IMR-90 (cell line): Measurements from ENCODE around the gene DCAF5.

Experiments used
- BHLHE40 ChIP-seq: fragments of 150-350 bp; IDR thresholded peaks from 2 replicates; pipeline ENCODE4 v1.6.1; 2016; ENCODE audit warnings: mild to moderate bottlenecking, low read depth, low read length
- CEBPB ChIP-seq: IDR thresholded peaks from 2 replicates; pipeline ENCODE4 v1.6.1; 2012; ENCODE audit warnings: low read depth, low read length, improper control_type of control experiment
- MXI1 ChIP-seq: IDR thresholded peaks from 2 replicates; pipeline ENCODE4 v1.6.1; 2012; ENCODE audit warnings: low read depth, mild to moderate bottlenecking, low read length, moderate library complexity, borderline replicate concordance
- NFE2L2 ChIP-seq: fragments of 150-350 bp; IDR thresholded peaks from 2 replicates; pipeline ENCODE4 v1.6.1; 2016; ENCODE audit warnings: low read depth, mild to moderate bottlenecking, low read length
- TF ChIP-seq, protein P1 (sequence below): conservative IDR thresholded peaks from 2 replicates; pipeline ENCODE4 v1.5.1; 2012; ENCODE audit warnings: mild to moderate bottlenecking, low read depth, low read length, improper control_type of control experiment
- TF ChIP-seq, protein P2 (sequence below): fragments of 150-350 bp; IDR thresholded peaks from 2 replicates; pipeline ENCODE4 v1.6.1; 2016; ENCODE audit warnings: low read depth, mild to moderate bottlenecking, low read length, moderate library complexity, borderline replicate concordance

DNA sequence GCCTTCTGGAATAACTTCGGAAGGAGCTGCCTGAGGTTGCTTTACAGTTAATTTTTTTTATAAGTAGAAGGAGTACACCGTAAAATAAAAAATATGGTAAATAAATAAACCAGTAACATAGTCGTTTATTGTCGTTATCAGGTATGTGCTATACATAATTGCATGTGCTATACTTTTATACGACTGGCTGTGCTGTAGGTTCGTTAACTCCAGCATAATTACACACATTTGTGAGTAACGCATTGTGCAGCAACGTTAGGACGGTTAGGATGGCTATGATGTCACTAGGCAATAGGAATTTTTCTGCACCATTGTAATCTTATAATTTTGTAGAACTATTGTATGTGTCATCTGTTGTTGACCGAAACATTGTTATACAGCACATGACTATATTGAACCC lies 46.9 kb upstream of the DCAF5 start:
- TF ChIP-seq, protein P1, sequence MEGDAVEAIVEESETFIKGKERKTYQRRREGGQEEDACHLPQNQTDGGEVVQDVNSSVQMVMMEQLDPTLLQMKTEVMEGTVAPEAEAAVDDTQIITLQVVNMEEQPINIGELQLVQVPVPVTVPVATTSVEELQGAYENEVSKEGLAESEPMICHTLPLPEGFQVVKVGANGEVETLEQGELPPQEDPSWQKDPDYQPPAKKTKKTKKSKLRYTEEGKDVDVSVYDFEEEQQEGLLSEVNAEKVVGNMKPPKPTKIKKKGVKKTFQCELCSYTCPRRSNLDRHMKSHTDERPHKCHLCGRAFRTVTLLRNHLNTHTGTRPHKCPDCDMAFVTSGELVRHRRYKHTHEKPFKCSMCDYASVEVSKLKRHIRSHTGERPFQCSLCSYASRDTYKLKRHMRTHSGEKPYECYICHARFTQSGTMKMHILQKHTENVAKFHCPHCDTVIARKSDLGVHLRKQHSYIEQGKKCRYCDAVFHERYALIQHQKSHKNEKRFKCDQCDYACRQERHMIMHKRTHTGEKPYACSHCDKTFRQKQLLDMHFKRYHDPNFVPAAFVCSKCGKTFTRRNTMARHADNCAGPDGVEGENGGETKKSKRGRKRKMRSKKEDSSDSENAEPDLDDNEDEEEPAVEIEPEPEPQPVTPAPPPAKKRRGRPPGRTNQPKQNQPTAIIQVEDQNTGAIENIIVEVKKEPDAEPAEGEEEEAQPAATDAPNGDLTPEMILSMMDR: no peak
- TF ChIP-seq NFE2L2 (no peak), CEBPB (no peak), MXI1 (no peak), BHLHE40 (no peak)
- TF ChIP-seq, protein P2, sequence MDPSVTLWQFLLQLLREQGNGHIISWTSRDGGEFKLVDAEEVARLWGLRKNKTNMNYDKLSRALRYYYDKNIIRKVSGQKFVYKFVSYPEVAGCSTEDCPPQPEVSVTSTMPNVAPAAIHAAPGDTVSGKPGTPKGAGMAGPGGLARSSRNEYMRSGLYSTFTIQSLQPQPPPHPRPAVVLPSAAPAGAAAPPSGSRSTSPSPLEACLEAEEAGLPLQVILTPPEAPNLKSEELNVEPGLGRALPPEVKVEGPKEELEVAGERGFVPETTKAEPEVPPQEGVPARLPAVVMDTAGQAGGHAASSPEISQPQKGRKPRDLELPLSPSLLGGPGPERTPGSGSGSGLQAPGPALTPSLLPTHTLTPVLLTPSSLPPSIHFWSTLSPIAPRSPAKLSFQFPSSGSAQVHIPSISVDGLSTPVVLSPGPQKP: no peak
